HL-60/S4 (cell line): Measurements from ENCODE around the gene SPOCK3.
"Not testable (repeated sequence)": the region's sequence is repeated elsewhere in the genome, so short reads cannot be mapped to it uniquely, and the experiment has no call there.

Experiments
- in situ Hi-C: fragments of 300-500 bp; cut with MboI; formaldehyde crosslinking; loops from 2 replicates; pipeline ENCODE4 v1.14.3; 2022; ENCODE audit warnings: low sequenced_read_pairs

Gene SPOCK3

DNA sequence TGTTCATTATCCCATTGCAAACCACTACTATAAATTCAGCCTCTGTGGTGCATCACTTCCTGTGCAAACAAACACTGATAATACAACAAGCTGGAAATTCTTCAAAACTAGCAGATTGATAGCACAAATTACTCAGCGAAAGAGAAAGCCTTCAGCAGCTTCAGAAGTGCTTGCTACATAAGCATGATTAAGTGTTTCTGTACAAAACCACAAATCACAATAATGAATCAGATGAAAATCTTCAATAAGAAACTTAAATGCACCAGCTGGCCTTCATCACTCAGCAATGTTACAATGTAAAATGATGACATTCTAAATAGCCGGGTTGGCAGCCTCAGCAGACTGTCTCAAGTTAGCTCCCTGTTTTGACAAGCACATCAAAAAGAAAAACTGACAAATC is 262.2 kb downstream of the SPOCK3 start:
- in situ Hi-C loops = no loop called here

DNA sequence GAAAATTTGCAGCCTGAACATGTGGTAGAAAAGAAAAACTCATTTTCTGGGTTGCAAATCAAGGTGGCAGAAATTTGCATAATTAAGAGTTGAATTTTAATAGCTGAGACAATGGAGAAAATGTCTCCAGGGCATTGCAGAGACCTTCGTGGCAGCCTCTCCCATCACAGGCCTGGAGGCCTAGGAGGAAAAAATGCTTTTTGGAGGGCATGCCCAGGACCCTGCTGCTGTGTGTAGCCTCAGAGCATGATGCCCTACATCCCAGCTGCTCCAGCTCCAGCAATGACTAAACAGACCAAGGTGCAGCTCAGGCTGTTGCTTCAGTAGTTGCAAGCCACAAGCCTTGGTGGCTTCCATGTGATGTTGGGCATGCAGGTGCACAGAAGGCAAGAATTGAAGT is 266.1 kb downstream of the SPOCK3 start:
- in situ Hi-C loops = not testable (repeated sequence)

GRCh38 chr4:166965562-166965961 is 268.7 kb downstream of the SPOCK3 start:
- in situ Hi-C loops = no loop called here

DNA sequence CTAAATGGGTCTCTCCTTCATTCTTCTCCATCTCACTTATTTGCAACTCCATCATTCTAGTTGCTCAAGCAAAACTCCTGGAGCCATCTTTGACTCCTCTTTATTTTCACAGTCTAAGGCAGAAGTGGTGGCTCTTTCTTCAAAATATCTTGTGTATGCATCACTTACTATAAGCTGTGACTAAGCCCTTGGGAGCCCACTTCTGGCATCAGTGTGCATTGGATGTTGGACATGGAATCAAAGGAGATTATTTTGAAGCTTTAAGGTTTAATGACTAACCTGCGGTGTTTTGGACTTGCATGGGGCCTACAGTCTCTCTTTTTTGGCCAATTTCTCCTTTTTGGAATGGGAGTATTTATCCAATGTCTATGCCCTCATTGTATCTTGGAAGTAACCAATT is 276.8 kb downstream of the SPOCK3 start:
- in situ Hi-C loops = no loop called here

GRCh38 chr4:166956484-166956883 is 277.8 kb downstream of the SPOCK3 start:
- in situ Hi-C loops = no loop called here

DNA sequence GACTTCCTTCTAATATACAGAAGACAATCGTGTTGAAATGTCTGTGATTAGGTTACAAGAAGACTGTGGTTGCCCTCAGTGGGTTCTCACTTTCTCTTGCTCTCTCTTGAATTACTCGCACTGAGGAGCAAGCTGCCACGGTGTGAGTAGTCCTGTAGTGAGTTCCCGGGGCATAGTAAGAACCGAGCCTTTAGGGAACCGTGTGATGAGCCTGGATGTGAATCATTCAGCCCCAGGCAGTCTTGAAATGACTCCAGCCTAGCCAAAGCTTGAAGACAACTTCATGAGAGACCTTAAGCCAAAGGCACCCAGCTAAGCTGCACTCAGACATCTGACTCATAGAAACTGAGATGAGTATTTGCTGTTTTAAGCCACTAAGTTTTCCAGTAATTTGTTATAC is 292.7 kb downstream of the SPOCK3 start:
- in situ Hi-C loops = no loop called here

DNA sequence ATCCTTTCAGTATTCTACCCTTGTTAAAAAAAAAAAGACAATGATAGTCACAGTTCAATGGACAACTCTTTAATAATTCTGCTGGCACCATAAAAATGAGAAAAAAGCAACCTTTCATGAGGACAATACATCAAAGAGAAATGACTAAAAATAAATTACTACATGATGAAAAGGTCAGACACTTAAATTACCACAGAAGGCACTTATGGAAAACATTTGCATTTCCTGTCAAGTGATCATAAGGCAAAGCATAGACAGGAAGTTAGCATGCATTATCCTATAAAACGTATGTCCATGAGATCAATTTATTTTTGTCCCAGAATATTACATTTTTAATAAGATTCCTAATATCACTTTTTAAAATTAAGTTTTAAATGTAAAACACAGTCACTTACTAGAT is 303.8 kb downstream of the SPOCK3 start:
- in situ Hi-C loops = no loop called here

- in situ Hi-C loops = no loop called here
Observed at GRCh38 chr4:166924424-166924823, 309.9 kb downstream of the SPOCK3 start.

GRCh38 chr4:166913926-166914325 is 320.4 kb downstream of the SPOCK3 start:
- in situ Hi-C loops = no loop called here

DNA sequence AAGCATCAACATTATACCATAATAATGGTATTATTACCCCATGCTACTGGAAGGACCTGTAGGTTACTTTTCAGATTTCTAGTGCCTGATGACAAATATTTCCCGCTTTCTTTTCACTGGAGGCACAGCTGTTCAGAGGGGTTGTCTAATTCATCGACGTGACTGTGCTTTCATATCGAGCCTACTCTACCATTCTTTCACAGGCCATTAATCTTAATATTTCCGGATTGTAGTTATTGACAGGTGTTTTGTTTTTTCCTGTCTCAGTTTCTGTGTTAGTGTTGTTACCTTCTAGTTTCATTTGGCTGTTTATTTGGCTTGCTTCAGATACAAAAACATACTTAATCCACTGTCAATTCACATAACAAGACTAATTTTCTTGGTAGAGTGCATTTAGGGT is 330.9 kb downstream of the SPOCK3 start:
- in situ Hi-C loops = no loop called here

- in situ Hi-C loops = no loop called here
Observed at GRCh38 chr4:166902941-166903340, 331.4 kb downstream of the SPOCK3 start.

GRCh38 chr4:166896254-166896653 is 338.0 kb downstream of the SPOCK3 start:
- in situ Hi-C loops = no loop called here

GRCh38 chr4:166895771-166896170 is 338.5 kb downstream of the SPOCK3 start:
- in situ Hi-C loops = no loop called here

DNA sequence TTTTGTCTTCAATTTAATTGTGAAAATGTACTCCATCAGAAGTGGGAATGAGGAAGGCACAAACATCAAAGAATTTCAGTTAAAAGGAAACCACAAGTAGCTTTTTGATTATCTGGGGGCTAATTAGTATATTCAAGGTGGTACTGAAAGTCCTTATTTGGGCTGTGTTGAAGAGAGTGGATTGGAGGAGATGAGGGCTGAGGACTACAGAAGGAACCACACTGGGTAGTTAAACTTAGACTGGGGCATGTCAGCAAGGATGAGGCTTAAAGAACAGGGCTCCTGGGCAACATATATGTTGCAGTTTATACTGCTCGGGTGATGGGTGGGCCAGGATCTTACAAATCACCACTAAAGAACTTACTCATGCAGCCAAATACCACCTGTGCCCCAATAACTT is 346.8 kb downstream of the SPOCK3 start:
- in situ Hi-C loops = no loop called here

- in situ Hi-C loops = no loop called here
Observed at GRCh38 chr4:166886718-166887117, 347.6 kb downstream of the SPOCK3 start.

DNA sequence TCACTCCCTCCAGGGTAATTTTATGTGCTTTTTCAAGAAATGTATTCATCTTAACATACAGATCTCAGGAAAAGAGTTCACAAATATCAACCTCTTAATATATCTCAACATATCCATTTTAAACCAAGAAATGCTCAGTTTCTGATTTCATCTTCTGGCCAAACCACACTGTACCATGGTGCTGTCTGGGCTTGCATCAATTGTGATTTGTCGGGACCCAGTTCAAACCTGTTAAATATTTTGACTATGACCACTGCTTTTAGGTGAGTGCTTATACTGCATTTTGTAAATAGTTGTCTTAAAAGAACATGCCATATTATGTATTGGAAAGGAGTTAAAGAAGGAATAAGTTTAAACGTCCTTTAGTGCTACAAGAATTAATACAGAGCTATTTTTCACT is 352.1 kb downstream of the SPOCK3 start:
- in situ Hi-C loops = no loop called here

DNA sequence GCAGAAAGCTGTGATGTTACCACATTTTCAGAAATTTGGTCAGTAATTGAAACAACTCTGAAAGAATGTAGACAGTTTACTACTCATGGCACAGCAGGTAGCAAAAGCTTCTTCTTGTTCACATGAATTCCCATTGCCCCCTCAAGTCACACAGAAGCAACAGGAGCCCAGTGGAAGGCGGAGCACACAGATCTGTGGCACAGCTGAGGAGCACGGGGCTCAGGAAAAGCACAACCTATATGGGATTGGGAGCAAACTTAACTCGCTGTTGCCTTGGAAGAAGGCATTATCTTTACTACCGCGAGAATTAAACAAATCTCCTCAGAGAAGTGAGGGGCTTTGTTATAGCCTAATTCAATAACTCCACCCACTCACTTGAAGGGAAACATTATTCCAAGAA is 358.5 kb downstream of the SPOCK3 start:
- in situ Hi-C loops = no loop called here

- in situ Hi-C loops = no loop called here
Observed at GRCh38 chr4:166862032-166862431, 372.3 kb downstream of the SPOCK3 start.

GRCh38 chr4:166850398-166850797 is 383.9 kb downstream of the SPOCK3 start:
- in situ Hi-C loops = not testable (repeated sequence)

DNA sequence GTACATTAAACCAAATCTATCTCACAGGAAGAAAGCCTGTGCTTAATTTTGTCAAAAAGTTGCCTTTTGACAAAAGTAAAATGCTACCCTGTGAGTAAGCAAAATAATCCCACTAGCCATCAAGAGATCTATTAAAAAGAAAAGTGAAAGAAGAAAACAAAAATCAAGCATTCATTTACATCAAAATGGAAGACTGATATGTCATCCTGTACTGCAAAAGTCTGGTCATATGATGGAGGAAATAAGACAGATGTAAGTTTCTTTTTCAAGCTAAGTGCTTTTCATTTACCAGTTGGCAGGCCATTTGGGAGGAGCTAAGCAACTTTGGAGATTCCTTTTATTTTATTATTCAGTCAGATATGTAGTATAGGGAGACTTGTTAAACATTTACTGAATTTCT is 387.4 kb downstream of the SPOCK3 start:
- in situ Hi-C loops = no loop called here

- in situ Hi-C loops = no loop called here
Observed at GRCh38 chr4:166842795-166843261, 391.5 kb downstream of the SPOCK3 start.

GRCh38 chr4:166839615-166840251 is 394.6 kb downstream of the SPOCK3 start:
- in situ Hi-C loops = no loop called here

- in situ Hi-C loops = no loop called here
Observed at GRCh38 chr4:166838975-166839614, 395.2 kb downstream of the SPOCK3 start.
